Measurements from ENCODE around the gene PSMA6. TPM values are rescaled to one million over a fixed set of nuclear protein-coding genes. Genes with fewer than 3 reads are reported as not detected.
"Not testable (repeated sequence)": the region's sequence is repeated elsewhere in the genome, so short reads cannot be mapped to it uniquely, and the experiment has no call there.

The PSMA6 gene
- total RNA-seq, 3 donors from 2014 or later (not counting 1 experiment from before 2014, with no cell fraction given), result 130 to 141 (median 139) TPM

DNA sequence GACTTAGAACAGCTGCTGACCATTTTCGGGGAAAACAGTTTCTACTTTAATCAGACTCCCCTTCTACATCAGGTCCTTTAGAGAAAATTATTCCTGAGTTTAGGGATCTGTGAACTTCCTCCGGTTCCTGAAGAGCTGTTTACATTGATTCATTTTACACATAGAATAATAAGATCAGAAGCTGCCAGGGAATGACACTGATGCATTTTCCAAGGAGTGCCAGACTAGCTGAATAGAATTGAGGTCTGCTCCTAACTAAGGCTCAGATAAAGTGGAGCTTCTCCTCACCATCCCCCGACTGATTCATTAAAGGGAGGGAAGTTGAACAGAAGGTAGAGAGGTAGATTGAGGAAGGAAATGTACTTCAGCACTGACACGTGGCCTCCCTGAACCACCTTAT is 41.9 kb upstream of the PSMA6 start:
- no peaks in the 10 kb centered on the region for H3K36me3 Mint-ChIP-seq
- H3K4me1 Mint-ChIP-seq, result peaks cover 13 to 21% of the 10 kb centered on the region in 2 donors
- Histone ChIP-seq H3K36me3 (ENCODE audit: control insufficient read depth, insufficient read depth, low read length) (no peaks in the 10 kb centered on the region), H3K9me3 (ENCODE audit: control insufficient read depth, insufficient read depth, low read length) (no peaks in the 10 kb centered on the region), H3K27ac (ENCODE audit: low read length) (no peak overlapping the region), H3K4me1 (ENCODE audit: control insufficient read depth, insufficient read depth, low read length) (peaks cover 10% of the 10 kb centered on the region), H3K4me3 (ENCODE audit: low read length) (no peak overlapping the region), H3K27me3 (ENCODE audit: control insufficient read depth, insufficient read depth, low read length) (no peaks in the 10 kb centered on the region)
- no peaks in the 10 kb centered on the region for H3K9me3 Mint-ChIP-seq
- no peaks in the 10 kb centered on the region for H3K27me3 Mint-ChIP-seq (ENCODE audit: low read depth in 2 of 2)
- TF ChIP-seq, protein P1, sequence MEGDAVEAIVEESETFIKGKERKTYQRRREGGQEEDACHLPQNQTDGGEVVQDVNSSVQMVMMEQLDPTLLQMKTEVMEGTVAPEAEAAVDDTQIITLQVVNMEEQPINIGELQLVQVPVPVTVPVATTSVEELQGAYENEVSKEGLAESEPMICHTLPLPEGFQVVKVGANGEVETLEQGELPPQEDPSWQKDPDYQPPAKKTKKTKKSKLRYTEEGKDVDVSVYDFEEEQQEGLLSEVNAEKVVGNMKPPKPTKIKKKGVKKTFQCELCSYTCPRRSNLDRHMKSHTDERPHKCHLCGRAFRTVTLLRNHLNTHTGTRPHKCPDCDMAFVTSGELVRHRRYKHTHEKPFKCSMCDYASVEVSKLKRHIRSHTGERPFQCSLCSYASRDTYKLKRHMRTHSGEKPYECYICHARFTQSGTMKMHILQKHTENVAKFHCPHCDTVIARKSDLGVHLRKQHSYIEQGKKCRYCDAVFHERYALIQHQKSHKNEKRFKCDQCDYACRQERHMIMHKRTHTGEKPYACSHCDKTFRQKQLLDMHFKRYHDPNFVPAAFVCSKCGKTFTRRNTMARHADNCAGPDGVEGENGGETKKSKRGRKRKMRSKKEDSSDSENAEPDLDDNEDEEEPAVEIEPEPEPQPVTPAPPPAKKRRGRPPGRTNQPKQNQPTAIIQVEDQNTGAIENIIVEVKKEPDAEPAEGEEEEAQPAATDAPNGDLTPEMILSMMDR (IDR thresholded peaks at IDR 0.05), result no peak
- H3K4me3 Mint-ChIP-seq, result no peak overlapping the region
- DNase-seq (no peak), ATAC-seq (no peak)
- intact Hi-C loops (cut with micrococcal nuclease), result no loop called here
- H3K27ac Mint-ChIP-seq, result peak overlapping the region in 1 of 2 donors; percentile 19
- 100% methylated on average over 1 of the region's 4 CpGs for WGBS (ENCODE audit: insufficient coverage)

DNA sequence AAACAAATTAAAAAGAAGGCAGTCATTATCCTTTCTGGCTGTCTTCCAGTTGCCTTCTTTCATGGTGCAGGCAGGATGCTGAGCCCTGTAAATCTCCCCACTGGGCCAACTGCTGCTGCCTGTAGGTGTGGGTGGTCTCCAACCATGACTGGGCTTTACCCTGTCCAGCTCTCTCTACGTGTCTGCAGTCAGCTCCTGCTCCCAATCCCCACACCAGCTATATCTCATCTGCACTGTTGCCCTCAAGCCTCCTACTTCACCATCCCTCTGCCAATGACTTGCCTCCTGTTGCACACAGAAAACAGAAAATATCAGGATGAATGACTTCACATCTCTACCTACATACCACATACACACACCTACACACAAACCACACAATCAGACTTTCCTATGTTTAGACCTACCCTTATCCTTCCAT is 39.7 kb upstream of the PSMA6 start:
- Mint-ChIP-seq H3K9me3 (no peaks in the 10 kb centered on the region), H3K27ac (no peak overlapping the region), H3K27me3 (ENCODE audit: low read depth in 2 of 2) (no peaks in the 10 kb centered on the region), H3K36me3 (no peaks in the 10 kb centered on the region), H3K4me3 (no peak overlapping the region), H3K4me1 (peaks cover 5 to 20% of the 10 kb centered on the region in 2 donors)
- ATAC-seq (no peak), DNase-seq (no peak)
- Histone ChIP-seq H3K27ac (ENCODE audit: low read length) (no peak overlapping the region), H3K4me1 (ENCODE audit: control insufficient read depth, insufficient read depth, low read length) (peaks cover 12% of the 10 kb centered on the region), H3K9me3 (ENCODE audit: control insufficient read depth, insufficient read depth, low read length) (no peaks in the 10 kb centered on the region), H3K4me3 (ENCODE audit: low read length) (no peak overlapping the region), H3K36me3 (ENCODE audit: control insufficient read depth, insufficient read depth, low read length) (no peaks in the 10 kb centered on the region), H3K27me3 (ENCODE audit: control insufficient read depth, insufficient read depth, low read length) (no peaks in the 10 kb centered on the region)
- intact Hi-C loops (cut with micrococcal nuclease), result no loop called here
- 59% methylated on average over 1 of the region's 1 CpG for WGBS (ENCODE audit: insufficient coverage)
- TF ChIP-seq, protein P1 (IDR thresholded peaks at IDR 0.05), result no peak

DNA sequence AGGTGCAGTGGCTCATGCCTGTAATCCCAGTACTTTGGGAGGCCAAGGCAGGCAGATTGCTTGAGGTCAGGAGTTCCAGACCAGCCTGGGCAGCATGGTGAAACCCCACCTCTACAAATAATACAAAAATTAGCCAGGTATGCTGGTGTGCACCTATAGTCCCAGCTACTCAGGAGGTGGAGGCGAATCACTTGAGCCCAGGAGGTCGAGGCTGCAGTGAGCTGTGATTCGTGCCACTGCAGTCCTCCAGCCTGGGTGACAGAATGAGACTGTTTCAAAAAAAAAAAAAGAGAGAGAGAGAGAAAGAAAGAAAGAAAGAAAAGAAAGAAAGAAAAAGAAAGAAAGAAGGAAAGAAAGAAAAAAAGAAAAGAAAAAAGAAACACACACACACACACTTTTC is 39.1 kb upstream of the PSMA6 start:
- DNase-seq; H3K27me3 Mint-ChIP-seq (ENCODE audit: low read depth in 2 of 2); H3K4me3 ChIP-seq (ENCODE audit: low read length); intact Hi-C loops (cut with micrococcal nuclease); H3K36me3 ChIP-seq (ENCODE audit: control insufficient read depth, insufficient read depth, low read length); H3K9me3 ChIP-seq (ENCODE audit: control insufficient read depth, insufficient read depth, low read length); H3K4me3 Mint-ChIP-seq; H3K27me3 ChIP-seq (ENCODE audit: control insufficient read depth, insufficient read depth, low read length); H3K9me3 Mint-ChIP-seq; ATAC-seq; H3K36me3 Mint-ChIP-seq; H3K27ac ChIP-seq (ENCODE audit: low read length): not testable (repeated sequence)
- H3K4me1 ChIP-seq (ENCODE audit: control insufficient read depth, insufficient read depth, low read length), result peaks cover 12% of the 10 kb centered on the region
- peaks cover 5 to 20% of the 10 kb centered on the region in 2 donors for H3K4me1 Mint-ChIP-seq
- peak overlapping the region in 1 of 2 donors; percentile 43 for H3K27ac Mint-ChIP-seq
- WGBS (ENCODE audit: insufficient coverage), result 97% methylated on average over 3 of the region's 3 CpGs

DNA sequence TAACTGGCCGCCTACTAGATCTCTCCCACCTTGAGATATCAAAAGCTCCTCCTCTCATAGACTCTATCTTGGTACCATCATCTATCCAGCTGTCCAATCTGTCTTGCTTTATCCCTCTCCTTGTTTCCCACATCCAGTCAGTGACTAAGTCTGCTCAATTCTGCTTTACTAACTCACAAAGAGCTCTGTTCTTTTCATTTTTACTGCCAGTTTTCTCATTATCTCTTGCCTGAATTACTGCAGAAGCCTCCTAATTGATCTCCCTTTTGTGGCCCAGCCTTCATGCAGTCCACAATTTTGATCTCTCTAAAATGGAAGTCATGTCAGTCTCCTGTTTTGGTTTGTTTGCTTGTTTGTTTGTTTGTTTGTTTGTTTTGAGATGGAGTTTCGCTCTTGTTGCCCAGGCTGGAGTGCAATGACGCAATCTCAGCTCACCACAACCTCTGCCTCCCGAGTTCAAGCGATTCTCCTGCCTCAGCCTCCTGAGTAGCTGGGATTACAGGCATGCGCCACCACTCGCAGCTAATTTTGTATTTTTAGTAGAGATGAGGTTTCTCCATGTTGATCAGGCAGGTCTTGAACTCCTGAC is 38.1 kb upstream of the PSMA6 start:
- not testable (repeated sequence) for H3K9me3 Mint-ChIP-seq

More for the DNA sequence above, 38.1 kb upstream of the PSMA6 start:
- WGBS (ENCODE audit: insufficient coverage), result 96% methylated on average over 4 of the region's 7 CpGs
- H3K4me3 ChIP-seq (ENCODE audit: low read length); H3K9me3 ChIP-seq (ENCODE audit: control insufficient read depth, insufficient read depth, low read length); ATAC-seq; H3K27me3 Mint-ChIP-seq (ENCODE audit: low read depth in 2 of 2); H3K36me3 ChIP-seq (ENCODE audit: control insufficient read depth, insufficient read depth, low read length); intact Hi-C loops (cut with micrococcal nuclease); DNase-seq; H3K27ac ChIP-seq (ENCODE audit: low read length); H3K36me3 Mint-ChIP-seq; H3K27me3 ChIP-seq (ENCODE audit: control insufficient read depth, insufficient read depth, low read length); H3K4me3 Mint-ChIP-seq: not testable (repeated sequence)
- Mint-ChIP-seq H3K4me1 (peaks cover 5 to 20% of the 10 kb centered on the region in 2 donors), H3K27ac (peak overlapping the region; percentile 1 to 43)
- H3K4me1 ChIP-seq (ENCODE audit: control insufficient read depth, insufficient read depth, low read length), result peaks cover 12% of the 10 kb centered on the region
